ENCODE data around the gene LHFPL2.
A peak's percentile ranks its signal among the peaks of the same experiment; 100 is the strongest.

The LHFPL2 gene

DNA sequence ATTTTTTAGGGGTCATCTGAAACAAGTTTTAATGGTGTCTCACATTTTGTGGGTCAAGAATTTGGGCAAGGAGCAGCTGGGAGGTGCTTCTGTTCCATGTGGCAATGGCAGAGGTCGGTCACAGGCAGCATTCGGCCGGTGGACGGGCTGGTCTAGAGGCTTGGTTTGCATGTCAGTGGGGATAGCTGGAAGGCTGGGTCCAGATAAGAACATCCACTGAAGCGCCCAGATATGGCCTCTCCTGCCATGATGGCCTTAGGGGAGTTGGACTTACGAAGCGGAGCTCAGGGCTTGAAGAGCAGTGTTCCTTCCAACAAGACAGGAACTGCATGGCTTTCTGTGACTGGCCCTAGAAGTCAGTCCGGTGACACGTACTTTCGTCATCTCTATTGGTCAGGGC, 30.3 kb downstream of the LHFPL2 start:
- no peak for TF ChIP-seq YY1 (IDR thresholded peaks at IDR 0.05; ENCODE audit: insufficient read depth, insufficient read length)
- no peak overlapping the region for H3K9ac ChIP-seq (ENCODE audit: insufficient read length, low read depth)
- peaks cover 16% of the 10 kb centered on the region; the same call in 1 of the 2 replicates for H3K9me3 ChIP-seq (ENCODE audit: insufficient read depth, low read length)
- no peaks in the 10 kb centered on the region for H3K4me1 ChIP-seq (ENCODE audit: insufficient read depth, insufficient read length)
- H3K4me3 ChIP-seq (ENCODE audit: insufficient read length, low read depth): no peak overlapping the region
- no peaks in the 10 kb centered on the region for H3K27me3 ChIP-seq (ENCODE audit: insufficient read depth, insufficient read length)
- peaks cover 33% of the 10 kb centered on the region for H3K36me3 ChIP-seq (ENCODE audit: insufficient read depth, insufficient read length, low read length)
- no peak for DNase-seq (ENCODE audit: low read depth, low spot score)

- Histone ChIP-seq H3K4me3 (ENCODE audit: insufficient read length, low read depth) (no peak overlapping the region), H3K27me3 (ENCODE audit: insufficient read depth, insufficient read length) (no peaks in the 10 kb centered on the region), H3K36me3 (ENCODE audit: insufficient read depth, insufficient read length, low read length) (peaks cover 26% of the 10 kb centered on the region), H3K9ac (ENCODE audit: insufficient read length, low read depth) (no peak overlapping the region), H3K4me1 (ENCODE audit: insufficient read depth, insufficient read length) (peaks cover 5% of the 10 kb centered on the region), H3K9me3 (ENCODE audit: insufficient read depth, low read length) (peaks cover 5% of the 10 kb centered on the region; the same call in 1 of the 2 replicates)
- DNase-seq (ENCODE audit: low read depth, low spot score): no peak
- TF ChIP-seq ZNF274 (IDR thresholded peaks at IDR 0.05; ENCODE audit: low read depth, low read length): no peak
- no peak for TF ChIP-seq SUZ12 (IDR thresholded peaks at IDR 0.05; ENCODE audit: extremely low read depth, insufficient read depth, insufficient read length)
These were observed 32.9 kb downstream of the LHFPL2 start for GRCh38 chr5:78615697-78616096.

- H3K4me1 ChIP-seq (ENCODE audit: insufficient read depth, insufficient read length): peaks cover 11% of the 10 kb centered on the region
- DNase-seq (ENCODE audit: low read depth, low spot score): no peak
- H3K9me3 ChIP-seq (ENCODE audit: insufficient read depth, low read length): no peaks in the 10 kb centered on the region
- H3K4me3 ChIP-seq (ENCODE audit: insufficient read length, low read depth): no peak overlapping the region
- H3K36me3 ChIP-seq (ENCODE audit: insufficient read depth, insufficient read length, low read length): peaks cover 26% of the 10 kb centered on the region
- H3K27me3 ChIP-seq (ENCODE audit: insufficient read depth, insufficient read length): no peaks in the 10 kb centered on the region
- no peak for TF ChIP-seq SUZ12 (IDR thresholded peaks at IDR 0.05; ENCODE audit: extremely low read depth, insufficient read depth, insufficient read length)
- no peak for TF ChIP-seq ZNF274 (IDR thresholded peaks at IDR 0.05; ENCODE audit: low read depth, low read length)
- TF ChIP-seq YY1 (IDR thresholded peaks at IDR 0.05; ENCODE audit: insufficient read depth, insufficient read length): no peak
- H3K9ac ChIP-seq (ENCODE audit: insufficient read length, low read depth): no peak overlapping the region
These were observed 33.8 kb downstream of the LHFPL2 start for GRCh38 chr5:78614816-78615215.

GRCh38 chr5:78613756-78614155, 34.8 kb downstream of the LHFPL2 start:
- peaks cover 12% of the 10 kb centered on the region for H3K4me1 ChIP-seq (ENCODE audit: insufficient read depth, insufficient read length)
- no peaks in the 10 kb centered on the region for H3K27me3 ChIP-seq (ENCODE audit: insufficient read depth, insufficient read length)
- no peak overlapping the region for H3K4me3 ChIP-seq (ENCODE audit: insufficient read length, low read depth)
- H3K36me3 ChIP-seq (ENCODE audit: insufficient read depth, insufficient read length, low read length): peaks cover 27% of the 10 kb centered on the region
- no peak overlapping the region for H3K9ac ChIP-seq (ENCODE audit: insufficient read length, low read depth)
- no peaks in the 10 kb centered on the region for H3K9me3 ChIP-seq (ENCODE audit: insufficient read depth, low read length)
- DNase-seq (ENCODE audit: low read depth, low spot score): no peak
- TF ChIP-seq SUZ12 (IDR thresholded peaks at IDR 0.05; ENCODE audit: extremely low read depth, insufficient read depth, insufficient read length) (no peak), ZNF274 (IDR thresholded peaks at IDR 0.05; ENCODE audit: low read depth, low read length) (no peak), YY1 (IDR thresholded peaks at IDR 0.05; ENCODE audit: insufficient read depth, insufficient read length) (no peak)

GRCh38 chr5:78613151-78613533, 35.4 kb downstream of the LHFPL2 start:
- no peak for TF ChIP-seq SUZ12 (IDR thresholded peaks at IDR 0.05; ENCODE audit: extremely low read depth, insufficient read depth, insufficient read length)
- no peak for DNase-seq (ENCODE audit: low read depth, low spot score)
- no peak overlapping the region for H3K4me3 ChIP-seq (ENCODE audit: insufficient read length, low read depth)
- no peak overlapping the region for H3K9ac ChIP-seq (ENCODE audit: insufficient read length, low read depth)
- H3K27me3 ChIP-seq (ENCODE audit: insufficient read depth, insufficient read length): no peaks in the 10 kb centered on the region
- peaks cover 23% of the 10 kb centered on the region for H3K36me3 ChIP-seq (ENCODE audit: insufficient read depth, insufficient read length, low read length)
- no peaks in the 10 kb centered on the region for H3K9me3 ChIP-seq (ENCODE audit: insufficient read depth, low read length)
- peaks cover 12% of the 10 kb centered on the region for H3K4me1 ChIP-seq (ENCODE audit: insufficient read depth, insufficient read length)

DNA sequence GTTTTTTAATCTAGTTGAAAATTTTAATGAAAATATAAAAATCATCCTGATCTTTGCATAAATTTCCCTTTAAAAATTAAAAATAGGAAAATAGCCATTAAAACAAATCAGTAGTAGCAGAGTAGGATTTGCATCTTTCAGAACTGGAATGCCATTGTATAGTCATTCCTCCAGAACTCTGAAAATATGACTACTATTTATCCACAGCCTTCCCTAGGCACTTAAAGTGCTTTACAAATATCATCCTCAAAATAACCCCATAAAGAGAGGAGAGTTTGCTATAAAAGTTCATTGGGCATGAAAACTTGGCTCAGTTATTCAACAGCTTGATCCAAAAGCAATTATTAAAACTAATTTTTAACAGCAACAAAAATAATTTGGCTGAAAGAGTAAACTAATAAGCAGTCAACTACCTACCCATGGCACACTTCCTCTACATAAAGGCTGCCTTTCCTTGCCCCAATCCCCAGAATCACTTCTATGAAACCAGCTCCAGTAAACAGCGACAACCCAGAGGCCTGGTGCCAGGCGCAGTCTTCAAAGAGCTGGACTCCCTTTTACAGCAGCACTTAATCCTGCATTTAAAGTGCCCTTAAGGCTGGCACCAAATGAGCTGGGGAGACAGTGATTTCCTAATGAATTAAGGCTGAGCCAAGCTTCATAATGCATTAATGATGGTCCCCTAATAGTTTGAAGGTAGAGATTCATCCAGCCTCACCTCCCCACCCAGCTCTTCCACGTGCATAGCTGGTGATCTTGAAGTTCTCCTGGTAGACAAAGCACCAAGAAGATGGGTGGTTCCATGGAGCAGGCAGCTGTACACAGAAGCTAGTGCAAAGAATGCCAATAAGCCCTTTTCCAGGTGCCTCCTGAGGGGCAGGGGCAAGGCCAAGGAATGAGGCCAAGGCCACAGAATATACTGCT, 36.1 kb downstream of the LHFPL2 start:
- no peak overlapping the region for H3K9ac ChIP-seq (ENCODE audit: insufficient read length, low read depth)
- H3K27me3 ChIP-seq (ENCODE audit: insufficient read depth, insufficient read length): no peaks in the 10 kb centered on the region
- H3K4me3 ChIP-seq (ENCODE audit: insufficient read length, low read depth): no peak overlapping the region
- no peak for TF ChIP-seq YY1 (IDR thresholded peaks at IDR 0.05; ENCODE audit: insufficient read depth, insufficient read length)
- no peak for TF ChIP-seq ZNF274 (IDR thresholded peaks at IDR 0.05; ENCODE audit: low read depth, low read length)
- TF ChIP-seq SUZ12 (IDR thresholded peaks at IDR 0.05; ENCODE audit: extremely low read depth, insufficient read depth, insufficient read length): no peak
- no peak for DNase-seq (ENCODE audit: low read depth, low spot score)
- H3K36me3 ChIP-seq (ENCODE audit: insufficient read depth, insufficient read length, low read length): peaks cover 22% of the 10 kb centered on the region
- H3K4me1 ChIP-seq (ENCODE audit: insufficient read depth, insufficient read length): peaks cover 12% of the 10 kb centered on the region
- H3K9me3 ChIP-seq (ENCODE audit: insufficient read depth, low read length): no peaks in the 10 kb centered on the region

DNA sequence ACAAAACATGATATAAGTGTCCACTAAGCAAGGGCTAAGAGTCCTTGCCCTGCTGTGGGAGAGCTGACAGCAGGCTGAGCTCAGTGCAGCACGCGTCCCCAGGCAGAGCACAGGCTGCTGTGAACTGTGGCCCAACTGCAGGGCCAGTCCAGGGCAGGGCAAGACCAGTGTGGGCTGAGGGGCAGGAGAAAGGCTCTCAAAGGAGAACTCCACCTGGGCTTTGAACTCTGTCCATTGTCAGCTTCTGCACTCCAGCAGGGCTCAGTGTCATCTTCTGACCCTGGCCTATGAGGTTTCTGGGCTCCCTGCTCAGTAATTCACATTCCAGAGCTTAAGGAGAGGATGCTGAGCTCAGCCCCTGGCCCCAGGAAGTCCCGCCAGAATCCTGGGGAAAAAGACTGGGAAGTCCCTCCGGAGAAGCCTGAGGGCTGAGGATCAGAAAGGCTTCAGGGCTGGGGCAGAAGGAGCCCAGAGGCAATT, 37.4 kb downstream of the LHFPL2 start:
- Histone ChIP-seq H3K4me3 (ENCODE audit: insufficient read length, low read depth) (no peak overlapping the region), H3K9me3 (ENCODE audit: insufficient read depth, low read length) (no peaks in the 10 kb centered on the region), H3K27me3 (ENCODE audit: insufficient read depth, insufficient read length) (no peaks in the 10 kb centered on the region), H3K36me3 (ENCODE audit: insufficient read depth, insufficient read length, low read length) (peaks cover 17% of the 10 kb centered on the region), H3K4me1 (ENCODE audit: insufficient read depth, insufficient read length) (peaks cover 12% of the 10 kb centered on the region), H3K9ac (ENCODE audit: insufficient read length, low read depth) (no peak overlapping the region)
- TF ChIP-seq YY1 (IDR thresholded peaks at IDR 0.05; ENCODE audit: insufficient read depth, insufficient read length) (no peak), SUZ12 (IDR thresholded peaks at IDR 0.05; ENCODE audit: extremely low read depth, insufficient read depth, insufficient read length) (no peak), ZNF274 (IDR thresholded peaks at IDR 0.05; ENCODE audit: low read depth, low read length) (no peak)
- peak; percentile 55 for DNase-seq (ENCODE audit: low read depth, low spot score)
